NCI-H226 (cell line): ENCODE data around the gene SERINC3.

Experiments
- DNase-seq: peaks from one replicate; pipeline ENCODE4 v3.0.0-alpha.2; 2015

Gene SERINC3

GRCh38 chr20:44461142-44461802 lies 60.6 kb downstream of the SERINC3 start:
- DNase-seq = no peak

DNA sequence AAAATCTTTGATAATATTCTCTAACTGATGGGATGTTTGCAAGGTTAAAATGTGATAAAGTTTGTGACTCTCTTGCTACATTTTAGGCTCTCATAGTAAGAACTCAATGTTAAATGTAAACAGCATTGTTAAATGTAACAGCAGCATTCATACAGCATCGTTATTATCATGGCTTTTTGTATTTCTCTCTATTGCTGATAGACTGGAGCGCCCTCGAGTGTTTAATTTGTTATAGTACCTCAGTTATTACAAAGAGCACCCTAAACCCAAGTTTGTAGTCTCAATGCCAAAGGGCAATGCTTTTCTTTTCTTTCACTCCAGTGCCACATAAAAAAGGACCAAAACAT lies 61.1 kb downstream of the SERINC3 start:
- peak; percentile 22 for DNase-seq

GRCh38 chr20:44459271-44459670 lies 62.6 kb downstream of the SERINC3 start:
- no peak for DNase-seq

- no peak for DNase-seq
Measured at GRCh38 chr20:44457016-44457415, 64.9 kb downstream of the SERINC3 start.

GRCh38 chr20:44456611-44457010 lies 65.3 kb downstream of the SERINC3 start:
- no peak for DNase-seq

- no peak for DNase-seq
Measured at GRCh38 chr20:44455126-44455525, 66.7 kb downstream of the SERINC3 start.

GRCh38 chr20:44454306-44454963 lies 67.4 kb downstream of the SERINC3 start:
- no peak for DNase-seq

- DNase-seq = no peak
Measured at GRCh38 chr20:44450903-44451450, 70.9 kb downstream of the SERINC3 start.

DNA sequence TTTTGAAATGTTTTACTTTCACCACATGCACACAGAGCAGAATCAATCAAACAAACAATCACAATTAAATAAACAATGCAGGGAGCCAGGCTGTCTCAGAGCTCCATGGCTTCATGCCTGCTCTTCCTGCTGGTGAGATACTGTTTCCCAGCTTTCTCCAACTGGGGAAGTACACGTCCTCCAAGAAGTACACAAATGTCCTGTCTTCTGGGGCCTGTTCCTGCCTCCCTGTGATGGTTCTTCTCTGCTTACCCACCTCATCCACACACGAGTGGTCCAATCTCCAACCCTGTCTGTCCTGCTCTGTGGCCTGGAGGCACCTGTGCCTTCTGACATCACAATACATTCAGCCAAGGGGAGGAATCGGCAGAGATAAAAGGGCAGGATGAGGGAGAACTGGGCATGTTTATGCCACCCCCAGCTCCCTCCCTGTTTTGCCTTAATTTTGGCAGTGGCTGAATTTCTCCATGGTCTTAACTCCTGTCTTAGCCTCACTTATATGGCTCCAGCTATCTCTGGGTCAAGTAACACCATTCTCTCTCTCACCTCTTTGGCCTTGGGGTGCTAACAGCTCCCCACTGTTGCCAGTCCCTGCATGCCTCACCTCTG lies 71.5 kb downstream of the SERINC3 start:
- no peak for DNase-seq

DNA sequence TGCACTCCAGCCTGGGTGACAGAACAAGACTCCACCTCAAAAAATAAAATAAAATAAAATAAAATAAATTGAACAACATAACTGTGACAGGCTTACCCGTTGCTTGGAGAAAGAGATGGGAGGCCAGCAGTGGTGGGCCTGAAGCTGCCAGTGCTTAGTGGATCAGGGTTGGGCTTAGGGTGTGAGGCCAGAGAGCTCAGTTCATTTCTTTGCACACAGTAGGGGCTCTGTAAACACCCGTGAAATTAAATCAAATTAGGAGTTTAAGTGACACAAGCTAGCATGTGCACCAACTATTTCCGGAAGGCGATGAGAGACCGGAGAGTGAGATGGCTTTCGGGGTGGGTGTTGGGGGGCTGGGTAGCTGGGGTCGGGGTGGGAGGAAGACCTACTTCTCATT lies 72.0 kb downstream of the SERINC3 start:
- DNase-seq = no peak

DNA sequence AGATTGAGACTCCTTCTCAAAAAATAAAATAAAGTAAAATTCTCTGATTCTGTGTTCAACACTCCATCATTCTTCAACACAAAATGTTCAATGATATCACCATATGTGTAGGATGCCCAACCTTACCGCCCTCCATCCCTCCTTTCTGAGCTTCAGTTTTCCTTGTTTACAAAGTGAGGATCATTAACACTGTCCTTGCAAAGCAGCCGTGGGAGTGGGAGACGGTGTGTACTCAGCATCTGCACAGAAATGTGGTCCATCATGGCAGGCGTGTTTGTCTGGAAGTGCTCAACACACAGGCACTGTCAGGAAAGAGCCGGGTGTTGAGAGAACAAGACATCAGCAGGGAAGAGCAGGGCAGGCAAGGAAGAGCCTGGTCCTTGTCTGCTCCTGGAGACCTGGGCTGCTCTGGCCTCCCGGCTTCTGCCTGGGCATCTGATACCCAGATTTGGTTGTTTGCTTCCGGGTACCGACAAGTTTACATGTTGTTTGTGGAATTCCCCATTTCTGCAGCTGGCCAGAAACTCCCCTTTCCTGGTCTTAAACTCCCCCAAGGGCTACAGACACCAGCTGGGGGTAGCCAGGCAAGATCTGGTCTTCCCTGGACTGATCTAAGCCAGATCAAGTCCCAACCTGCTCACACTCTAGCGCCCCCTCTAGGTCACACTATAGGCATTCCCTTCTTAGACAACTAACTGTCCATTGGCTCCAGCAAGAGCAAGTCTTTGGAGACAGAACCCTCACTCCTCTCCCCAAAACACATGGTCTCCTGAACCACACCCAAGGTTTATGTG lies 72.9 kb downstream of the SERINC3 start:
- DNase-seq = no peak

- no peak for DNase-seq
Measured at GRCh38 chr20:44447827-44448419, 73.9 kb downstream of the SERINC3 start.
